MCF 10A (cell line): ENCODE measurements around the gene IL22RA2. TPM values are rescaled to one million over a fixed set of nuclear protein-coding genes. Genes with fewer than 3 reads are reported as not detected.

ENCODE experiments used
- BruUV-seq: library from RNA; stranded (reverse); fragments of 400-500 nt; replicated peaks from 2 replicates; lab custom pipeline; 2021; lab: Mats Ljungman, UMichigan
- CTCF ChIA-PET: fragments of 300-600 bp; sonication (Branson Sonifier 250); formaldehyde crosslinking; extraction: SDS; loops from one replicate; lab custom pipeline; 2021; ENCODE audit warnings: antibody characterized with exemption, inconsistent platforms; lab: Yijun Ruan, JAX
- POLR2A ChIA-PET: fragments of 300-600, 350-650 bp; sonication (Branson Sonifier 250); formaldehyde crosslinking; extraction: SDS; loops from one replicate; lab custom pipeline; 2020; ENCODE audit warnings: antibody characterized with exemption, inconsistent platforms; lab: Yijun Ruan, JAX
- DNase-seq: peaks from one replicate; pipeline ENCODE4 v3.0.0-alpha.2; 2018; ENCODE audit not compliant: unreplicated experiment
- H3K27ac Mint-ChIP-seq: one replicate; pipeline ENCODE4 v1.8.0; 2022; ENCODE audit warnings: mild to moderate bottlenecking, low read depth, mixed read lengths; ENCODE audit not compliant: unreplicated experiment
- H3K27me3 Mint-ChIP-seq: one replicate; pipeline ENCODE4 v1.8.0; 2022; ENCODE audit warnings: mixed read lengths; ENCODE audit not compliant: insufficient read depth, unreplicated experiment
- H3K36me3 Mint-ChIP-seq: one replicate; pipeline ENCODE4 v1.8.0; 2022; ENCODE audit warnings: mild to moderate bottlenecking, moderate library complexity, mixed read lengths; ENCODE audit not compliant: insufficient read depth, unreplicated experiment
- H3K4me1 Mint-ChIP-seq: one replicate; pipeline ENCODE4 v1.8.0; 2022; ENCODE audit warnings: mixed read lengths; ENCODE audit not compliant: insufficient read depth, unreplicated experiment
- H3K4me3 Mint-ChIP-seq: one replicate; pipeline ENCODE4 v1.8.0; 2022; ENCODE audit warnings: mild to moderate bottlenecking, moderate library complexity, mixed read lengths; ENCODE audit not compliant: unreplicated experiment
- H3K9me3 Mint-ChIP-seq: one replicate; pipeline ENCODE4 v1.8.0; 2022; ENCODE audit warnings: mixed read lengths; ENCODE audit not compliant: unreplicated experiment
- CTCF ChIP-seq: fragments of 200-600 bp; IDR thresholded peaks from one replicate; pipeline ENCODE4 v1.8.0; 2022; ENCODE audit warnings: antibody characterized with exemption, mild to moderate bottlenecking; ENCODE audit not compliant: unreplicated experiment
- intact Hi-C: fragments of 100-400 bp; cut with micrococcal nuclease; formaldehyde crosslinking; loops from 2 replicates; pipeline ENCODE4 v1.14.1; 2022
- total RNA-seq: library from RNA; stranded (reverse); gene quantifications from 2 replicates; pipeline ENCODE4 v1.2.3, GENCODE V29; 2022

IL22RA2 gene
- total RNA-seq, 1 experiment from 2014 or later: not detected

- intact Hi-C loops: no loop called here
- no peaks in the 10 kb centered on the region for H3K27me3 Mint-ChIP-seq
- H3K36me3 Mint-ChIP-seq: no peaks in the 10 kb centered on the region
- ChIA-PET CTCF (interaction anchor here (0.6 to 1.8 kb wide), 8 partner anchors 8 to 520 kb away, joined by 3 to 5 read pairs (median 4); no protein-coding TSS in a partner anchor), POLR2A (interaction anchor here (0.7 to 2.2 kb wide), 6 partner anchors 10 to 116 kb away, joined by 3 to 8 read pairs (median 4); no protein-coding TSS in a partner anchor)
- no peak for DNase-seq
- no peak overlapping the region for H3K4me3 Mint-ChIP-seq
- no peak for TF ChIP-seq CTCF
- no TSS peak for BruUV-seq
- peak overlapping the region; percentile 66 for H3K27ac Mint-ChIP-seq
- H3K9me3 Mint-ChIP-seq: no peaks in the 10 kb centered on the region
- H3K4me1 Mint-ChIP-seq: peaks cover 25% of the 10 kb centered on the region
Measured at GRCh38 chr6:137102050-137102848, 71.2 kb downstream of the IL22RA2 start.

GRCh38 chr6:137099689-137100403 lies 73.6 kb downstream of the IL22RA2 start:
- no TSS peak for BruUV-seq
- Mint-ChIP-seq H3K4me1 (peaks cover 10% of the 10 kb centered on the region), H3K36me3 (no peaks in the 10 kb centered on the region), H3K27ac (no peak overlapping the region), H3K4me3 (no peak overlapping the region), H3K27me3 (no peaks in the 10 kb centered on the region), H3K9me3 (no peaks in the 10 kb centered on the region)
- ChIA-PET POLR2A (interaction anchor here (0.6 kb wide), 1 partner anchor 11 kb away, joined by 3 read pairs; no protein-coding TSS in a partner anchor), CTCF (interaction anchor here (0.6 to 1.5 kb wide), 2 partner anchors 67 to 242 kb away, joined by 4 read pairs; no protein-coding TSS in a partner anchor)
- intact Hi-C loops: no loop called here
- DNase-seq: no peak
- no peak for TF ChIP-seq CTCF

GRCh38 chr6:137097526-137097925 lies 75.9 kb downstream of the IL22RA2 start:
- H3K27ac Mint-ChIP-seq: no peak overlapping the region
- DNase-seq: no peak
- TF ChIP-seq CTCF: no peak
- CTCF ChIA-PET: interaction anchor here (0.5 to 6.2 kb wide), 9 partner anchors 8 to 628 kb away, joined by 3 to 116 read pairs (median 4); no protein-coding TSS in a partner anchor
- no peaks in the 10 kb centered on the region for H3K9me3 Mint-ChIP-seq
- BruUV-seq: no TSS peak
- H3K27me3 Mint-ChIP-seq: no peaks in the 10 kb centered on the region
- no peaks in the 10 kb centered on the region for H3K36me3 Mint-ChIP-seq
- H3K4me3 Mint-ChIP-seq: no peak overlapping the region
- peaks cover 15% of the 10 kb centered on the region for H3K4me1 Mint-ChIP-seq
- intact Hi-C loops: no loop called here
- POLR2A ChIA-PET: interaction anchor here (0.6 to 5.4 kb wide), 11 partner anchors 9 to 200 kb away, joined by 3 to 40 read pairs (median 4); no protein-coding TSS in a partner anchor
